Right lobe of liver (tissue), 6 donors: ENCODE results near the gene CRYBG1. TPM values are rescaled to one million over a fixed set of nuclear protein-coding genes. Genes with fewer than 3 reads are reported as not detected.

Source experiments
- ATAC-seq, 4 donors: fragments of 200-7000 bp; cut with Tn5 transposase; one replicate each; pipeline ENCODE4 v1.9.1; 2020; ENCODE audit warnings: mild to moderate bottlenecking in 4 of 4, moderate library complexity in 4 of 4
- DNase-seq, 3 donors: peaks; one replicate each; pipeline ENCODE4 v3.0.0-alpha.2; 2020
- H3K27ac ChIP-seq, 3 donors: fragments of 200-600 bp; one replicate each; pipeline ENCODE4 v1.8.0; 2022
- H3K27me3 ChIP-seq, 2 donors: fragments of 200-600 bp; one replicate each; pipeline ENCODE4 v1.8.0; 2022
- H3K36me3 ChIP-seq, 4 donors: fragments of 200-600 bp; sonication (generic) in 1 of 4; one replicate each; pipeline versions ENCODE4 v1.5.1 to v1.8.0; 2017 to 2022; ENCODE audit warnings: control low read depth in 1 of 4
- H3K4me1 ChIP-seq, 4 donors: fragments of 200-600 bp; sonication (generic) in 1 of 4; one replicate each; pipeline versions ENCODE4 v1.5.1 to v1.8.0; 2017 to 2022; ENCODE audit warnings: control low read depth in 1 of 4
- H3K4me3 ChIP-seq, 3 donors: fragments of 200-600 bp; one replicate each; pipeline ENCODE4 v1.8.0; 2022
- H3K9me3 ChIP-seq, 4 donors: fragments of 200-600 bp; sonication (generic) in 1 of 4; one replicate each; pipeline versions ENCODE4 v1.5.1 to v1.8.0; 2017 to 2022; ENCODE audit warnings: control low read depth in 1 of 4
- CTCF ChIP-seq, 4 donors: fragments of 200-600 bp in 3 of 4; fragments of 450-650 bp in 1 of 4; IDR thresholded peaks; one replicate each; pipeline versions ENCODE4 v1.5.1 to v1.8.0; 2016 to 2022; ENCODE audit warnings: antibody characterized with exemption in 4 of 4, mild to moderate bottlenecking in 2 of 4
- POLR2A ChIP-seq: fragments of 450-650 bp; IDR thresholded peaks from one replicate; pipeline ENCODE4 v1.6.1; 2017; ENCODE audit warnings: antibody characterized with exemption, mild to moderate bottlenecking
- WGBS: methylation state at CpG from one replicate; pipeline ENCODE4 v1.1.6; 2018; ENCODE audit warnings: low coverage, low lambda C conversion rate; ENCODE audit not compliant: insufficient coverage; ENCODE audit errors: missing lambda C conversion rate; 5-methylcytosine and 5-hydroxymethylcytosine counted together
- intact Hi-C, 2 donors: fragments of 100-400 bp; cut with DNase I; formaldehyde crosslinking; loops; one replicate each; pipeline versions ENCODE4 v1.11.2 to v1.14.1; 2022
- total RNA-seq, 6 experiments: library from RNA; depleted of rRNA in 2 of 6; stranded (reverse); fragments of >200 nt in 2 of 6; fragmentation: NEBNext Ultra II Directional in 3 of 6; extraction: Animal tissue kit (Norgen Biotek cat#: 25700) in 3 of 6; gene quantifications; one replicate each; pipeline versions ENCODE4 v1.1.0 to v1.2.4, GENCODE V29; 2016 to 2023
- donor health status: DM: no; HTN: yes; CAD: no.
- donor health status: DM: no; HTN: no; CAD: no.
- donor health status: DM: no; HTN: no; CAD: no.
- donor health status: DM: no; HTN: yes; CAD: no.
- donor health status: DM: no; HTN: yes; CAD: no.

The CRYBG1 gene
- total RNA-seq, 6 experiments from 2014 or later, result 6.8 to 10.9 (median 7.9) TPM

GRCh38 chr6:106425382-106425781 lies 64.9 kb downstream of the CRYBG1 start:
- intact Hi-C loops, result no loop called here
- ATAC-seq (peak in 3 of 4 donors; percentile 43 to 92 (median 44)), DNase-seq (no peak)
- no peaks in the 10 kb centered on the region for H3K27me3 ChIP-seq
- H3K9me3 ChIP-seq, result no peaks in the 10 kb centered on the region
- H3K27ac ChIP-seq, result no peak overlapping the region
- WGBS, result 52% methylated on average over 5 of the region's 5 CpGs
- no peaks in the 10 kb centered on the region for H3K36me3 ChIP-seq
- no peak overlapping the region for H3K4me3 ChIP-seq
- H3K4me1 ChIP-seq, result no peaks in the 10 kb centered on the region
- TF ChIP-seq POLR2A, result no peak
- TF ChIP-seq CTCF (IDR thresholded peaks at IDR 0.05), result no peak

- Histone ChIP-seq H3K27me3 (no peaks in the 10 kb centered on the region), H3K36me3 (no peaks in the 10 kb centered on the region), H3K4me1 (no peaks in the 10 kb centered on the region), H3K9me3 (no peaks in the 10 kb centered on the region), H3K4me3 (no peak overlapping the region), H3K27ac (no peak overlapping the region)
- ATAC-seq (peak in 2 of 4 donors; percentile 25 to 56), DNase-seq (no peak)
- intact Hi-C loops, result no loop called here
- WGBS, result 60% methylated on average over 5 of the region's 5 CpGs
- no peak for TF ChIP-seq CTCF (IDR thresholded peaks at IDR 0.05)
- TF ChIP-seq POLR2A, result no peak
Observed at GRCh38 chr6:106426250-106426970, 65.9 kb downstream of the CRYBG1 start.

GRCh38 chr6:106430466-106430865 lies 69.9 kb downstream of the CRYBG1 start:
- H3K27ac ChIP-seq, result no peak overlapping the region
- intact Hi-C loops, result no loop called here
- WGBS, result 93% methylated on average over 2 of the region's 7 CpGs
- H3K36me3 ChIP-seq, result no peaks in the 10 kb centered on the region
- H3K4me1 ChIP-seq, result no peaks in the 10 kb centered on the region
- H3K4me3 ChIP-seq, result no peak overlapping the region
- DNase-seq (no peak), ATAC-seq (no peak)
- no peak for TF ChIP-seq CTCF (IDR thresholded peaks at IDR 0.05)
- no peak for TF ChIP-seq POLR2A
- H3K9me3 ChIP-seq, result no peaks in the 10 kb centered on the region
- H3K27me3 ChIP-seq, result no peaks in the 10 kb centered on the region

GRCh38 chr6:106431405-106431804 lies 70.9 kb downstream of the CRYBG1 start:
- H3K27ac ChIP-seq, result no peak overlapping the region
- no peaks in the 10 kb centered on the region for H3K4me1 ChIP-seq
- DNase-seq (no peak), ATAC-seq (peak in 2 of 4 donors; percentile 50 to 63)
- no peak for TF ChIP-seq POLR2A
- TF ChIP-seq CTCF (IDR thresholded peaks at IDR 0.05), result no peak
- no peak overlapping the region for H3K4me3 ChIP-seq
- H3K9me3 ChIP-seq, result no peaks in the 10 kb centered on the region
- no peaks in the 10 kb centered on the region for H3K36me3 ChIP-seq
- no peaks in the 10 kb centered on the region for H3K27me3 ChIP-seq
- 87% methylated on average over 4 of the region's 4 CpGs for whole genome bisulfite sequencing
- intact Hi-C loops, result no loop called here
